Bronchial epithelial cell (primary cell): ENCODE measurements around the gene DLG3. TPM values are rescaled to one million over a fixed set of nuclear protein-coding genes. Genes with fewer than 3 reads are reported as not detected.

Source experiments
- DNase-seq: peaks from one replicate; pipeline ENCODE4 v3.0.0-alpha.2; 2010; ENCODE audit warnings: low read depth
- FAIRE-seq: peaks from 2 replicates; lab custom pipeline; 2011; peaks lifted over from hg19 to GRCh38; lab: Jason Lieb, UNC
- H3K27me3 ChIP-seq: 2 replicates; pipeline ENCODE4 v1.5.1; 2011; ENCODE audit warnings: low read length; ENCODE audit not compliant: control insufficient read depth, insufficient read depth
- H3K36me3 ChIP-seq: 2 replicates; pipeline ENCODE4 v1.5.1; 2011; ENCODE audit warnings: low read length; ENCODE audit not compliant: control insufficient read depth, insufficient read depth
- H3K4me3 ChIP-seq: 2 replicates; pipeline ENCODE4 v1.5.1; 2011; ENCODE audit warnings: mild to moderate bottlenecking, low read depth, low read length, control low read depth
- total RNA-seq: library from RNA; depleted of rRNA; stranded (reverse); fragments of >200 nt; gene quantifications from 2 replicates; pipeline ENCODE4 v1.2.1, GENCODE V29; 2014
- TF ChIP-seq, protein P1 (sequence below): IDR thresholded peaks from 2 replicates; pipeline ENCODE4 v1.5.1; 2011; ENCODE audit warnings: mild to moderate bottlenecking, moderate library complexity, low read length, control low read depth, inconsistent platforms; ENCODE audit not compliant: insufficient read depth, severe bottlenecking

Gene DLG3
- total RNA-seq, 1 donor from 2014 or later: 21.1 TPM

DNA sequence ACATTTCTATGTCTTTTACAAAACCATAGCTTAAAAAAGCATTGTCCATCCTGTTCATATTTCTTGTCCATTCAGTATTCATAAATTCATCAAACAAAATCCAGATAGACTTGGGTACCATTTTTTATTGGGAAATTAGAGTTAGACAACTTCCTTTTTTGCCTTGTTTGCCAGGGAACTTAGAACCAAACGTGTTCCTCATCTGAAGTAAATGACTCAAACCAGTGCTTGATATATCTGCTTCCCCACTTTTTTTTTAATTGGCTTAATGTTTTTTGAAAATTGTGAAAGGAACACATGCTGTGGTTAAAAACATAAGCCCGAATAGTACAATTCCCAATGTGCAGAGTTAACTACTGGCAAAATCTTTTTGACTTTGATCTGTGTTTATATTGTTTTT is 44.2 kb downstream of the DLG3 start:
- TF ChIP-seq, protein P1, sequence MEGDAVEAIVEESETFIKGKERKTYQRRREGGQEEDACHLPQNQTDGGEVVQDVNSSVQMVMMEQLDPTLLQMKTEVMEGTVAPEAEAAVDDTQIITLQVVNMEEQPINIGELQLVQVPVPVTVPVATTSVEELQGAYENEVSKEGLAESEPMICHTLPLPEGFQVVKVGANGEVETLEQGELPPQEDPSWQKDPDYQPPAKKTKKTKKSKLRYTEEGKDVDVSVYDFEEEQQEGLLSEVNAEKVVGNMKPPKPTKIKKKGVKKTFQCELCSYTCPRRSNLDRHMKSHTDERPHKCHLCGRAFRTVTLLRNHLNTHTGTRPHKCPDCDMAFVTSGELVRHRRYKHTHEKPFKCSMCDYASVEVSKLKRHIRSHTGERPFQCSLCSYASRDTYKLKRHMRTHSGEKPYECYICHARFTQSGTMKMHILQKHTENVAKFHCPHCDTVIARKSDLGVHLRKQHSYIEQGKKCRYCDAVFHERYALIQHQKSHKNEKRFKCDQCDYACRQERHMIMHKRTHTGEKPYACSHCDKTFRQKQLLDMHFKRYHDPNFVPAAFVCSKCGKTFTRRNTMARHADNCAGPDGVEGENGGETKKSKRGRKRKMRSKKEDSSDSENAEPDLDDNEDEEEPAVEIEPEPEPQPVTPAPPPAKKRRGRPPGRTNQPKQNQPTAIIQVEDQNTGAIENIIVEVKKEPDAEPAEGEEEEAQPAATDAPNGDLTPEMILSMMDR: no peak
- Histone ChIP-seq H3K4me3 (no peak overlapping the region), H3K27me3 (no peaks in the 10 kb centered on the region), H3K36me3 (peaks cover 1% of the 10 kb centered on the region)
- no peak for FAIRE-seq
- DNase-seq: no peak

DNA sequence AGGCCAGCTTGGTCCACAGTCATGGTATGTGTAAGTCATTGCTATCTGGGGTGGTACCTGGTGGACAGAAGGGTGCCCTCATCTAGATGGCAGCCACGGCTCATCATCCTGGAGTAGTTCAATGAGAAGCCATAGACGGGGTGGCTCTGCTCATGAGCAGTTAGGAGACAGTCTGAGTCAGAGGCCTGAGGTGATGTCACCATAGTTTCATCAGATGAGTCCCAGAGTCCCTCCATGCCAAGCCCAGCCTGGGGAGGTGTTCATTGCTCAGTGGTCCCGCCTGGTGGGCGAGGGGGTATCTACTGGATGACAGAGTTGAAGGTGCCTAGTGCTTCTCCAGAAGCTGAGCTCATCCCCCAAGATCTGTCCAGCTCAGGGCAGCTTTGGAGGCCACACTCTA is 49.8 kb downstream of the DLG3 start:
- FAIRE-seq: no peak
- H3K27me3 ChIP-seq: no peaks in the 10 kb centered on the region
- DNase-seq: peak; percentile 15
- H3K36me3 ChIP-seq: peaks cover 3% of the 10 kb centered on the region
- H3K4me3 ChIP-seq: no peak overlapping the region
- TF ChIP-seq, protein P1: no peak

DNA sequence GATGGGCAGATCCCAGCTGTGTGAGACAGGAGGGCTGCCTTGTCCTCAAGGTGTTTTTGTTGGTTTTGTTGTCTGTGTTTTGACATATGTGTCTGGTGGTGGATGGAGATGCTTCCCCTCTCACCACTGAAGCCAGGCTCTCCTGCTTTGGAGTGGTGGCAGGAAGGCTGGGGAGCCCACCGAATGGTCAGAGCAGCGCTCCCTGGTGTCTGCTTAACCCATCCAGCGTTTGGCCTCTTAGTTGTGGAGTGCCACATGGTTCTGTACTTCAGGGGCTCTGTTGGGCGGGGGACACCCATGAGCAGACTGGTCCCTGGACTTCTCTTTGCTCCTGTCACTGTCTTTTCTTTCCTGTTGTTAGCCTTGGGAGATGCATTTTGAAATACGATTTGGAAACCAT is 51.9 kb downstream of the DLG3 start:
- Histone ChIP-seq H3K36me3 (peaks cover 3% of the 10 kb centered on the region), H3K4me3 (no peak overlapping the region), H3K27me3 (no peaks in the 10 kb centered on the region)
- TF ChIP-seq, protein P1: no peak
- FAIRE-seq (no peak), DNase-seq (no peak)

DNA sequence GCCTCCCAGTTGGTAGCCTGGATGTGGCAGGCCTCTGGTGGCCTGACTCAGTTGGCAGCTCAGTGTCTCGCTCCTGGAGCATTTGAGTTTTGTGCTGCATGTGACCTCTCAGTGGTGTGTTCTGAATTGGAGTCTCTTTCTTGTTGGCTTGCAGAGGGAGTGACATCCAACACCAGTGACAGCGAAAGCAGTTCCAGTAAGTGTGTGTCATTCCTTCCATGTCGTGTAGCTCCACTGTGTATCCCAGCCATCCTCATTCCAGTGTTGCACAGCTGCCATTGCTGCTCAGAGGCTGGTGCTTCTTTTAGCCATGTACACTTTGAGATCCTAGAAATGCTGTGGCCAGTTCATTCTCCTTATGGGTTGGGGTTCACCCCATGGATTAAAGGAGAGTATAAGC is 52.4 kb downstream of the DLG3 start:
- Histone ChIP-seq H3K27me3 (no peaks in the 10 kb centered on the region), H3K36me3 (peaks cover 3% of the 10 kb centered on the region), H3K4me3 (no peak overlapping the region)
- FAIRE-seq (no peak), DNase-seq (no peak)
- TF ChIP-seq, protein P1: no peak

DNA sequence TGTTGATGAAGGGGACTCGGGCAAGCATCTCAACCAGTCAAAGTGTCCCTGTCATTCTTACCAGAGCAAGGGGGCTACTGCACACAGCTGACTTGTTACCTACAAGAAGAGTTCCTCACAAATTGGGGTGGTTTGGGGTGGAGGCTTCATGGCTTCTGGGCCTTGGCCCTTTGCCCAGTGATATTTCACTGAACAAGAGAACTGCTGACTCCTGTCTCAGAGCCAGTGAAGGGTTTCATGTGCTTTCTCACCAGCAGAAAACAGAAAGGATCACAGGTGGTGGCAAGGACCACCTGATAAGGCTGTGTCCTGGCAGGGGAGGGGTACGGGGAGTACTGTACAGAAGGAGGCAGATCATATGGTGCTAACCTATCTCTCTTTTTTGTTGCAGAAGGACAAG is 53.5 kb downstream of the DLG3 start:
- DNase-seq (no peak), FAIRE-seq (no peak)
- Histone ChIP-seq H3K36me3 (peaks cover 4% of the 10 kb centered on the region), H3K4me3 (no peak overlapping the region), H3K27me3 (no peaks in the 10 kb centered on the region)
- TF ChIP-seq, protein P1: no peak

DNA sequence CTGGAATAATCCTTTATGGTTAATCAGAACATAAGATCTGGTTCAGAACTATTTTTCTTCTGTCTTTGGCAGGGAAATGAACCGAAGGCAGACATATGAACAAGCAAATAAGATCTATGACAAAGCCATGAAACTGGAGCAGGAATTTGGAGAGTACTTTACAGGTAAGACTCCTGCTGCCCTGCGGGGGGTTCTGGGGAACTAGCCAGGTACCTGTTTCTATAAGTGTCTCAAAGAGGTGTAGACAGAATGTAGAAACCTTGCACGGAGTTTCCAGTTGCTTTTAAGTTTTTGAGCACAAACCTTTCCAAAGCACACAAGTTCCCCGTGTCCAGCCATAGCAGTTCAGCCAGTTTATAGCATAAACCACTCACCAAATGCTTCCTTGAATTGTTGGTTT is 56.2 kb downstream of the DLG3 start:
- Histone ChIP-seq H3K4me3 (no peak overlapping the region), H3K36me3 (peaks cover 2% of the 10 kb centered on the region), H3K27me3 (no peaks in the 10 kb centered on the region)
- no peak for FAIRE-seq
- TF ChIP-seq, protein P1: no peak
- no peak for DNase-seq
